ENCODE measurements around the gene NELL2.

DNA sequence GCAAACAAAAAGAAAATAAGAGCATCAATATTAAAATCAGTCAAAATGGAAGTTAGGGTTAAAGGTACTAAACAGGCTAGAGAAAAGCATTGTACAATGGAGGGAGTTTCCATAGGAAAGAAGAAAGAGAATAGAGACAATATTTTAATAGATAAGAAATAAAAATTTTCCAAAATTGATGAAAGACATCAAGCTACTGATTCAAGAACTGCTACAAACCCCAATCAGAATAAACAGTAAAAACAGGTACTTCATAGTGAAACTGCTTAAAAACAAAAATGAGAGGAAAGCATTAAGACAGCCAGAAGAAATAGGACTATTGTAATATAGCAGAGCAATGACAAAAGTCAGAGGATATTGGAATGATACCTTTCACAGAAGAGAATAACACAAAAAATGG, 413.4 kb downstream of the NELL2 start:
- no peak for TF ChIP-seq NFRKB (IDR thresholded peaks at IDR 0.05)
- no peak for TF ChIP-seq ELF4 (IDR thresholded peaks at IDR 0.05)
- TF ChIP-seq HDGF (IDR thresholded peaks at IDR 0.05; ENCODE audit: borderline replicate concordance): no peak
- no peak for TF ChIP-seq ARNT (IDR thresholded peaks at IDR 0.05)
- TF ChIP-seq FOXM1 (IDR thresholded peaks at IDR 0.05; ENCODE audit: borderline replicate concordance): no peak

Measured in HEK293T (cell line).